Cortex of kidney (tissue), 1 donor: ENCODE data around the gene FGF14.

Source experiments
- DNase-seq: peaks from one replicate; lab custom pipeline; 2025; lab: John Stamatoyannopoulos, UW

FGF14 gene

GRCh38 chr13:101985321-101985720 lies 416.5 kb downstream of the FGF14 start:
- DNase-seq: no peak

DNA sequence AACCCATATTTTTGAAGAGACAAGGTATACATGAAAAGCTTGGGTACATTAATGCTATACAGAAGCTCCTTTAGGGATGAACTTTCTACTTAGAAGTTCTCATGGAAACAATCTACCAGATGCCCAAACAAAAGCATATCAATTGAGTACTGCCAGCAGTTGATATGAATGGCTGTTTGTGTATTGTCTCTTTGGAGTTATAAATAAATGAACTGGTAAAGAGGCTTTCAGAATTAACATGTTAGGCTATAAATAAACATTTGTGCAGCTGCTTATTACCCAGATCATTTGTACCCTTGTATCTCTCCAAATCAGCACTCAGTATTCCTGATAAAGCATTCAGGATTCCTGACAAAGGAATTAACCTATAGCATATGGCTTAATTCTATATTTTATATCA lies 418.9 kb downstream of the FGF14 start:
- DNase-seq: no peak

DNA sequence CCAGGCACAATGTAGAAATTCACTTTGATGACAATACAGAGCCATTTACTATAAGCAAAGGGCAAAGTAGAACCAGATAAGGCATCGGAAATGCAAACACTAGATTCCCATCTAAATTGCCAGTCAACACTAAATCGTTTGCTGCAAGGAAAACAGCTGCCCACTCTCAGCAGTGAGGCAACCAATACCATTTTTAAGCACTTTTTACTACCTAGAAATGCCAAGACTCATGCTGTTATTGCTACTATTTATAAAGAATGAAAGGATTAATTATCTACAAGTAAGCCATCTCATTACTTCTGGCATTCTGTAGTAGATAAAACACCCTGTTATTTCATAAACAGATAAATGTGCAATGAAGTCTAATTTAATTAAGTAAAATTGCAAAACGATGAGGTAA lies 422.0 kb downstream of the FGF14 start:
- DNase-seq: no peak

DNA sequence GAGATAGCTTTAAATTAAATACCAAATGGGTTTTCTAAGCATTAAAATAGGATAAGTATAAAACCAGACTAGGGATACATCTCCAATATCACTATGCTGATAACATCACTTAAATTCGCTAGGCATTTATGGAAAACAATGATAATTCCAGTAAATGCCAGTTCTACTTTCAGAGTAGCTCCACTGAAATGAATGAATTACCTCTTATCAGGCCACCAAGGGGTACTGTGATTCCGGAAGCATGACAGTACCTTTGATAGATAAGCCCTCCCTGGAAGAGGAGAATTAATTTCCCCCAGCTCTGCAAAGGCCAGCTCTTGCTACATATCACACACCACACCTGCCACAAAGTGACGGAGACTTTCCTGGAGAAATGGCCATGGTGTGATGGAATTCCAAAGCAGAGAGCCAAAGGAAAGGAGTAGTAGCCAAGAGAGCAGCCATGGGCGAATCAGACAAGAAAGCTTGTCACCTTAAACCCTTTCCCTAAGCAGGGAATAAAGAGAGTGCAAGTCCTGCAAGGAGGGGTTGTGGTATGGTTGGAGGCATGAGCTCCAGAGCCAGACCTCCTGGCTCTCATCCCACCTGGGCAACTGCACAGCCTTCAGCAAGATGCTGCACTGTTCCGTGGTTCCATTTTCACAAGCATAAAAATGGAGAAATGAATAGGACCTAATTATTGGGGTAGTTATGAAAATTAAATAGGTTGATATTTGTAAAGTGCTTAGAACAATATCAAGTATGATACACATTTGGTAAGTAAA lies 423.1 kb downstream of the FGF14 start:
- DNase-seq: no peak

DNA sequence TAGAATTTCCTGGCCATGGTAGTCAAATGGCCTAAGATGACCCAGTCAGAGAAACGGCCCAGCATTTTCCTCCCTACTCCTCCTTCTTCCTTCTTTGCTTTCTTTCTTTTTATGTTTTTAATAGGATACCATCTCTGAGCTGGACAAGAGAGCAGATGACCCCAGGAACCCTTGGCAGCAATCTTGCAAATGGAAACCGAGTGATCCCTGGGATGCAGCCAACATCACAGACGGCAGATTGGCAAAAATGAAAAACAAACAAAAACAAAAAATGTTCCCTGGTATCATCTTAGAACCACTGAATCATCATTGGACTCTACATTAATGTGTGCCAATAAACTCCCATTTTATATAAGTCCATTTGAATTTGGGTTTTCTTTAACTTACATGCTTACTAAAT lies 424.4 kb downstream of the FGF14 start:
- DNase-seq: no peak

DNA sequence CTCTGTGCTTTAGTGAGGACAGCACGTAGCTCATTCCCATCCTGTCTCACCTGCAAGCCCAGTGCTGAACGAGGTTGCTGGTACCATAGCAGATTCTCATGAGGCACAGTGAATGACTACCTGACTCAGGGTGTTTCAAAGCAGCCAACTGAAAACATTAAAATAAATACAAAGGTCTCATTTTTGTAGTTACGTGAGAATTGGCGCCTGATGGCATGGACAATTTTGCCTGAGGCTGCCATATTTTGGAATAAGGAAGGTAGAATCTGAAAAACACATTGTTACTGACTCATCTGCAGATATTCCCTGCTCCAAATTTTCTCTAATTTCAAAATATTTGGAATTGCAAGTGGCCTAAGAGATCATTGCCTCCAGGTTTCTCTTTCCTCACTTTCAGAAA lies 429.7 kb downstream of the FGF14 start:
- DNase-seq: no peak

DNA sequence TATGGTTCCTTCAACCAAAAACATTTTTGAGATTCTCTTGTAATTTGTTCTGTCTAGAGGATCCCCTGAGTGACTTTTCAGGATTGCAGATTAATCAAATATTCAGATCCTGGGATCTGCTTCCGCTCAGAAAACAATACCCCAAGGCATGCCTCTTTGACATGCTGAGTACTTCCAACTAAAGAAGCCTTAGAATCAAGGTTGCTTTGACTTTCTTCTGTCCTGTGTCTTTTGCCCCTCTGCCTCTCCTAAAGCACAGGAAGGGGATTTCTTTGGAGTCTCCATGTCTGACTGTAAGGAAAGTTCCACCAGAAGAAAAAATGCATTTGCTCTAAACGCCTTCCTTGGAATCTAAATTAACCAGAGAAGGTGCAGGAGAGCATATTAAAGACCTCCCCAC lies 431.5 kb downstream of the FGF14 start:
- DNase-seq: no peak

DNA sequence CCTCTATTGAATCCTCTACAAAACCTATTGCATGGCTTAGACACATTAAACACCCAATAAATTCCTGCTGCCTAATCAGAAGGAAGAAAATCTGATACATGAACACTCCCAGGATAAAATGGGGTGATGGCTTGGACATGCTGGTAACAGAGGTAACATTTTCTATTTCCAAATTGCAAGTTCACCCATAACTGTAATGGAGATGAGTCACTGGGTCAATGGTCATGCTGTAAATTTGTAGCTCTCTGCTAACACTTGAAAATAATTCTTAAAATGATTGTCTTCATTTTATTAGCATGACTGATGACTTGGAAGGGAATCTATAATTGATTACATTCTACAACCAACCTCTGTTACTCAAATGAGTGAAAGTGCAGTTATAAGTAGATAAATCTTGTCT lies 434.1 kb downstream of the FGF14 start:
- no peak for DNase-seq

- DNase-seq: no peak
Observed at GRCh38 chr13:101967216-101967615, 434.6 kb downstream of the FGF14 start.

DNA sequence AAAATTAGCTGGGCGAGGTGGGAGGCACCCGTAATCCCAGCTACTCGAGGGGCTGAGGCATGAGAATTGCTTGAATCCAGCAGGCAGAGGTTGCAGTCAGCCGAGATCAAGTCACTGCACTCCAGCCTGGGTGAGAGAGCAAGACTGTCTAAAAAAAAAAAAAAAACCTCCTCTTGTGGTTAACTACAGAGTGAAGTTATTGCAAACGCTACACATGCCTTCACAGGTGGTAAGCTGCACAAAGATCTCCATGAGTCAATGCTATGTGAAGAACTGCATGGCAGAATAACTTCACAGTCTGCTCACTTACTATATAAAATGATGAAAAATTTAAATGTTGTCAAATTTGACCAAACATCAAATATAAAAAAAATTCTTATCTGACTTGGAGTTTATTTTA lies 436.8 kb downstream of the FGF14 start:
- no peak for DNase-seq

- no peak for DNase-seq
Observed at GRCh38 chr13:101959016-101959415, 442.8 kb downstream of the FGF14 start.

DNA sequence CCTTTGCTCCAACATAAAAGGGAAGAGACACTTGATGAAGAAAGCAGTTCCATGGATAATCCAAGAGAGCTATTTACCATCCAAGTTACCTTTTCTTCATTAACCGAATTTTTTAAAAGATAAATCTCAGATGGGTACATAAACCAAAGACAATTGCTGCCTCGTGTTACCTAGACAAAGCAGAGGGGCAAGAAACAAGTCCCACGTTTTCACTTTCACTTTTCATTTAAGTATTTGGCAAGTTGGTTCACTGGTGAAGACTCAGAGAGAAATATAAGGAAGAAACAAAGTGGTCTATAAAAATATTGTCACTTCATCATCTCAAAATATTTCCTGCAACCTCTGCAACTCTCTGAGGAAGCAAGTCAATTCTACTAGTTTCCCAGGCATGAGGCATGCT lies 446.1 kb downstream of the FGF14 start:
- no peak for DNase-seq

DNA sequence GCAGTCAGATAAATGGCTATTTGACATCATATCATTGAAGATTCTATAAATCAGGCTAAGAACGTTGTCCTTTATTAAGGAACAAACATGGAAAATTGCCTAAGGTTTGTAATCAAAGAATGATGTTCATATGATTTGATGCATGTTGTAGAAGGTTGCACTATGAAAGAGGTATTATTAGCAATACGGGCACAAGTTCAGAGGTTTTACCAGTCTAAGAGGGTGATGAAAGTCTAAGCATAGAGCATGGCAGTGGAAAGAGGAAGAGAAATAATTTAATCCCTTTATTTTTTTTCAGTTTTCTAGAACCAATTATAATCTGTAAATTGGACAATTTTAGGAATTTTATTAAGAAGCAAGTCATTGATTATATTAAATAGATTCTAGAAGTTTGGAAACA lies 450.7 kb downstream of the FGF14 start:
- no peak for DNase-seq

DNA sequence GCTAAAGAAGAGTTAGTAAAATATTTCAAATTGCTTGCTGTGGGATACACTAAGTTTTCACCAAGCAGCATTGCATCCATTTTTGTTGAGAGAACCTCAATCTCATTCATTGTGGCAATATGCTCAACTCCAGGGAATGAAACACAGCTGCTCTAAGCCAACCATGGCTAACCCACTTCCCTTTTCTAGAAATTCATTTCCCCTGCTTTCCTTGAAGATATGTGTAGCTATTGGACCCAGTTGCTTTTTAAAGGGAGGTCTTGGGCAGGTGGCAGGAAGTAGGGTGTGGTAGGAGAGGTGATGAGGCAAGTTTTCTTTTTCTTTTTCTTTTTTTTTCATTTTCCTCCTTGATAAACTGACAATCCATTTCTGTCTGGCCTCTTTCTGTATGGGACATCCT lies 452.2 kb downstream of the FGF14 start:
- no peak for DNase-seq

DNA sequence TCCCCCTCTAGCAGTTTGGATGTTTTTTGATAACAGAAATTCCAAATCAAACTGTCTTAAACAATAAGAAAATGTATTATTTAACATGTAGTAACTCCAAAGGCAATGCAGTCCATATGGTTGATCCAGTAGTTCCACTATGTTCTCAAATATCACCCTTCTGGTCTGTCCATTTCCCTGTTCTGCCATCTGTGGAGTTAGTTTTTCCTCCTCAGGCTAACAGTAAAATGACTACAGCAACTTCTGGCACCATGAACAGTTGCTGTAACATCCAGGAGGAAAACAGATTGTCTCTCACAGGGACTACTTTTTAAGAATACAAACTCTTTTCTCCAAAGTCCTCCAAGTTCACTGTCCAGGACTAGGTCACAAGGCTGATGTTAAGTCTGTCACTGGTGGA lies 455.4 kb downstream of the FGF14 start:
- DNase-seq: no peak

- no peak for DNase-seq
Observed at GRCh38 chr13:101945435-101945834, 456.4 kb downstream of the FGF14 start.

DNA sequence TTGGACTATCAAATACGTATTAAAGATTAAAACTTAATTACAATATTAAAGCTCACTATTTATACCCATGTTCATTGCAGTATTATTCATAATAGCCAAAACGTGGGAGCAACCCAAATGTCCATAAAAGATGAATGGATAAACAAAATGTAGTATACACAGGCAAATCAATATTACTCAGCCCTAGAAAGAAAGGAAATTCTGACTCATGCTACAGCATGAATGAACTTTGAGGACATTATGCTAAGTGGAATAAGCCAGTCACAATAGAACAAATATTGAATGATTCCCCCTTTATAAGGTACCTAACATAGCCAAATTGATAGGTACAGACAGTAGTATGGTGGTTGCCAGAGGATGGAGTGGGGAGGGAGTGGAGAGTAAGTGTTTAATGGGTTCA lies 457.3 kb downstream of the FGF14 start:
- no peak for DNase-seq

DNA sequence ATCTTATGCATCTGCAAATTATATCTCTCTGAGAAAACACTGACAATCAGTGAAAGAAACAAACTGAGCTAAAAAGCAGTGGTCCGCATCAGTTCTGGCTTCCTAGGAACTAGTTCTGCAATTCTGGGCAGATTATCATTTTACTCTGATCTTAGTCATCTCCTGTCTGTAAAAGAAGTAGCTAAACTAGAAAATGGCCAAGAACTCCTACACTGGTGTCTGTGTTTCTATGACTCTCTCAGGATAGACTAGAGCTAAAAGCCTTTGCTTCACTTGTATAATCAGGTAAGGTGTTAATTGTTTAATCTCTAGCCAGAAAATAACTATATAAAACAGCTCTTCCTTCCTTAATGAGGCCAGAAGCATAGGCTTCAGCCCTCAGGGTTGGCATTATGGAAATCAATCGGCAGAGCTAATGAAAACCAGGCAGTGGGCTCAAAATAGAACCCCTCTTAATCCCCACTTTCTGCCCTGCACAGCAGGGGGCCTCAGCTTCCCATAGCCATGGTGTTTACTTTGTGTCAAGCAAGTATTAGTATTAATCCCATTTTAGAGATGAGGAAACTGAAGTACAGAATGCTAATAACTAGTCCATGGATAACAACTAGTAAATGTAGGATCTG lies 459.2 kb downstream of the FGF14 start:
- no peak for DNase-seq

- no peak for DNase-seq
Observed at GRCh38 chr13:101942038-101942437, 459.8 kb downstream of the FGF14 start.

GRCh38 chr13:101941095-101941783 lies 460.6 kb downstream of the FGF14 start:
- DNase-seq: no peak

DNA sequence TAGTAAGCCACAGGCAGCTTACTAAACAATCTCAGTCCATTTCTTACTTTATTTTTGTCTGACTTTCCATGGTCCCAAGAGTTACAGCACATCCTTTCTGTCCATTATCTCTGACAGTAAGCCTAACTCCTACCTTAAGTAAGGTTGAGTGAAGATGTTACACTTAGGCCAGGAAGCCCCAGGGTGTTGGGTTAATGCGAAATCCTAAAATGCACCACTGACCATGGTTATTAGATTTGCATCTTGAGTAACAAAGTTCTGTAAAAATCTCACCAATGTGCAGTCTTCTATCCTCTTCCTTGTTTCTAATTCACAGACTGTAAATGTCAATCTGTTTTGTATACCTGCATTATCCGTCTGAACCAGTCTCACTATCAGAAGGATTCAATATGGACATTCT lies 462.5 kb downstream of the FGF14 start:
- DNase-seq: no peak

- DNase-seq: no peak
Observed at GRCh38 chr13:101935828-101936227, 466.0 kb downstream of the FGF14 start.

DNA sequence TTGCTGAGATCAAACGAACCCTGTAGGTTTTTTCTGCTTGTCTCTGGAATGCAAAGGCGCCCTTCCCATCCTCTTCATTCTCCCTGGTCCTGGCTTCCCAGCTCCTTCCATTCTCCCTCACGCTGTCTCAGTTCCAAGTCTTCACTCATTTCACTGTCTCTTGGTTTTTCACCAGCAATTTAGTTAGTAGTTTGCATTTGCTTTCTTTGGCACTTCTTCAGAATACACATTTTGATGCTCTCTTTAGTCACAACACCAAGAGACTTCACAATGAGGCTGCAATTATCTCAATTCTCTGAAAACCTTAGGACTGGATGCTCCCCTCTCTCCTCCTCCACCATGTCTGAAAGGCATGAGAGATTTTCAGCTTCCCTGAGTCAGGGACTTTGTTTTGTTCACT lies 470.7 kb downstream of the FGF14 start:
- no peak for DNase-seq
